HL-60 (cell line): ENCODE data around the gene SVOPL.

Experiments
- DNase-seq, 2 experiments: peaks; one replicate each; pipeline ENCODE4 v3.0.0-alpha.2; 2010 to 2020; ENCODE audit warnings: low read depth in 1 of 2, low spot score in 1 of 2
- H3K27ac ChIP-seq: fragments of 250-450 bp; sonication (Bioruptor Pico); replicated peaks from 2 replicates; pipeline ENCODE4 v1.5.1; 2020; ENCODE audit warnings: mild to moderate bottlenecking, moderate library complexity
- H3K27me3 ChIP-seq: fragments of 250-450 bp; sonication (Bioruptor Pico); 2 replicates; pipeline ENCODE4 v1.5.1; 2021; ENCODE audit warnings: mild to moderate bottlenecking, moderate library complexity; ENCODE audit not compliant: insufficient read depth, poor library complexity, severe bottlenecking
- H3K4me3 ChIP-seq: replicated peaks from 2 replicates; pipeline ENCODE4 v1.5.1; 2011; ENCODE audit warnings: mild to moderate bottlenecking, control low read depth, low read length; ENCODE audit not compliant: insufficient read depth
- CTCF ChIP-seq: IDR thresholded peaks from one replicate; pipeline ENCODE4 v1.5.1; 2011; ENCODE audit warnings: low read length, control low read depth, inconsistent platforms; ENCODE audit not compliant: insufficient read depth
- GABPA ChIP-seq: IDR thresholded peaks from 2 replicates; pipeline ENCODE4 v1.6.1; 2012; ENCODE audit warnings: low read depth
- POLR2AphosphoS5 ChIP-seq: IDR thresholded peaks from 2 replicates; pipeline ENCODE4 v1.6.1; 2012; ENCODE audit warnings: low read depth
- REST ChIP-seq: IDR thresholded peaks from 2 replicates; pipeline ENCODE4 v1.6.1; 2012; ENCODE audit warnings: low read depth; ENCODE audit not compliant: insufficient replicate concordance
- SPI1 ChIP-seq: IDR thresholded peaks from 2 replicates; pipeline ENCODE4 v1.6.1; 2012; ENCODE audit warnings: low read depth, mild to moderate bottlenecking, borderline replicate concordance

Gene SVOPL

GRCh38 chr7:138663725-138664710 is 37.1 kb downstream of the SVOPL start:
- H3K27ac ChIP-seq, result no peak overlapping the region
- TF ChIP-seq CTCF (no peak), SPI1 (no peak), GABPA (no peak), POLR2AphosphoS5 (no peak), REST (no peak)
- peak overlapping the region; percentile 34 for H3K4me3 ChIP-seq
- no peaks in the 10 kb centered on the region for H3K27me3 ChIP-seq
- no peak for DNase-seq

- Histone ChIP-seq H3K27me3 (no peaks in the 10 kb centered on the region), H3K27ac (no peak overlapping the region), H3K4me3 (no peak overlapping the region)
- no peak for DNase-seq
- TF ChIP-seq CTCF, result no peak
- TF ChIP-seq POLR2AphosphoS5, result no peak
- no peak for TF ChIP-seq GABPA
- no peak for TF ChIP-seq SPI1
- TF ChIP-seq REST, result no peak
Measured at GRCh38 chr7:138662991-138663320, 38.2 kb downstream of the SVOPL start.

- H3K27ac ChIP-seq, result no peak overlapping the region
- no peak overlapping the region for H3K4me3 ChIP-seq
- DNase-seq, result no peak
- no peak for TF ChIP-seq CTCF
- TF ChIP-seq SPI1, result no peak
- TF ChIP-seq POLR2AphosphoS5, result no peak
- no peak for TF ChIP-seq GABPA
- no peak for TF ChIP-seq REST
- no peaks in the 10 kb centered on the region for H3K27me3 ChIP-seq
Measured at GRCh38 chr7:138662076-138662990, 38.8 kb downstream of the SVOPL start.
